Measurements from ENCODE around the gene SLC35E3.
"Not testable (repeated sequence)": the region's sequence is repeated elsewhere in the genome, so short reads cannot be mapped to it uniquely, and the experiment has no call there.

Gene SLC35E3

DNA sequence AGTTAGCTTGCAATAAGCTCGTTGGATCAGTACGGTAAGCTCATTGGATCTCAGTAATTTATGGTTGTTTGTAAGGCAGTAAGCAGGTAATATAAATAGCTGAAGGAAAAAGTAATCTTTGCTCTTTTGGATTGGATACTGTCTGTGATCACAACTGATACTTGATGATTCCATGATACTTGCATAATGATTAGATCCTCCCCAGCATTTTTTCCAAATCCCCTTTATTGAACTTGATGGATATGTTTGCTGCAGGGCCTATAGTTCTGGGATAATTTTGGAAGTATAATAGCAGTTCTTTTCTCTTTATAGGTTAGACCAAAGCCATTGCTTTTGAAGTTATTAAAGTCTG is 67.2 kb downstream of the SLC35E3 start:
- DNase-seq (ENCODE audit: low spot score) = no peak

DNA sequence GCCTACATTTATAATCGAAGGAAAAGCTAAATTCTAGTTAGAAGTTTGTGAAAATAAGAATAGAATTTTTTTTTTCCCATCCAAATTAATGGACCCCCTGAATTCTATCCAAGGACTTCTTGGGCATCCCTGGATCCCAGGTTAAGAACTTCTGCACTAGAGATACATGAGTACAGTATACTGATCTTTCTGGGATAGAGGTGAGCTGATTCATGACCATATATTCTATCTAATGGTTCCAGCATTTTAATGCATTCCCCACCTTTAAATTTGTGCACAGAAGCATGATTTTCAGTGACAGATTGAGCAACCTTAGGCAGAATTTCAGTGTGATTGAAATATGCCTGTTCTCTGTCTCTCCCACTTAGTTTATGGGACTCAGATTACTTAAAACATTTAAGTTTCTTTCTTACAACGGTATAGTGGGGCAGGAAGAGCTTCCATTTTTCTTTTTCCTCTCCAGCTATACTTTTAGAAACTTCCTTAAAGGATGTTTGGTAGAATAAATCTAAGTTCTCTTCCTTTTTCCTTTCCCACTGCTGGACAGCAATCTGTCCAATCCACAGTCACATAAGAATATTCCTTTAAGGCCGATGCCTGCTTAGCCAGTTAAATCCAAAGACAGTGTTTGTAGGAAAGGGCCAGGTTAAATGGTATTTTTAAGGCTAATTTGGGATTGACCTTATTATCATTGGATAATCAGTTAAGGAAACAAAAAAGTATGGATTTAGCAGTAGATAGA is 68.7 kb downstream of the SLC35E3 start:
- no peak for DNase-seq (ENCODE audit: low spot score)

DNA sequence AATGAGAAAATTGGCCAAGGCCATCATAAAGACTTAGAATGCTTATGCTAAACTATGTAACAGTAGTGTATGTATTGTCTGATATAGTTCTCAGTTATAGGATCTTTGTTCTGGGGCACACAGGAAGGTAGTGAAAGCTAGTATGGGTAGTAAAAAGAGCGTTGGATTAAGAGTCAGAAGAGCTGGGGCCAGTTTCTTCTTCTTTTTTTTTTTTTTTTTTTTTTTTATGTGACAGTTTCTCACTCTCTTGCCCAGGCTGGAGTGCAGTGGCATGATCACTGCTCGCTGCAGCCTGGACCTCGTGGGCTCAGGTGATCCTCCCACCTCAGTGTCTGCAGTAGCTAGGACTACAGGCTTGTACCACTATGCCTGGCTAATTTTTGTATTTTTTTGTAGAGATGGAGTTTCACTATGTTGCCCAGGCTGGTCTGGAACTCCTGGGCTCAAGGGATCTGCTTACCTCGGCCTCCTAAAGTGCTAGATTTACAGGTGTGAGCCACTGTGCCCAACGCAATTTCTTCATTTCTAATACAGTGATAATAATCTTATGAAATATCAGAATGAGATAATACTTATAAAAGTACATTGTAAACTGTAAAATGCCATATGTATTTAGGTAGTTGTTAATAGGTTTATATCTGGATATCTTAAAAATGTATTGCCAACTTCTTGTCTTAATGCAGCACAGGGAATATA is 69.4 kb downstream of the SLC35E3 start:
- no peak for DNase-seq (ENCODE audit: low spot score)

DNA sequence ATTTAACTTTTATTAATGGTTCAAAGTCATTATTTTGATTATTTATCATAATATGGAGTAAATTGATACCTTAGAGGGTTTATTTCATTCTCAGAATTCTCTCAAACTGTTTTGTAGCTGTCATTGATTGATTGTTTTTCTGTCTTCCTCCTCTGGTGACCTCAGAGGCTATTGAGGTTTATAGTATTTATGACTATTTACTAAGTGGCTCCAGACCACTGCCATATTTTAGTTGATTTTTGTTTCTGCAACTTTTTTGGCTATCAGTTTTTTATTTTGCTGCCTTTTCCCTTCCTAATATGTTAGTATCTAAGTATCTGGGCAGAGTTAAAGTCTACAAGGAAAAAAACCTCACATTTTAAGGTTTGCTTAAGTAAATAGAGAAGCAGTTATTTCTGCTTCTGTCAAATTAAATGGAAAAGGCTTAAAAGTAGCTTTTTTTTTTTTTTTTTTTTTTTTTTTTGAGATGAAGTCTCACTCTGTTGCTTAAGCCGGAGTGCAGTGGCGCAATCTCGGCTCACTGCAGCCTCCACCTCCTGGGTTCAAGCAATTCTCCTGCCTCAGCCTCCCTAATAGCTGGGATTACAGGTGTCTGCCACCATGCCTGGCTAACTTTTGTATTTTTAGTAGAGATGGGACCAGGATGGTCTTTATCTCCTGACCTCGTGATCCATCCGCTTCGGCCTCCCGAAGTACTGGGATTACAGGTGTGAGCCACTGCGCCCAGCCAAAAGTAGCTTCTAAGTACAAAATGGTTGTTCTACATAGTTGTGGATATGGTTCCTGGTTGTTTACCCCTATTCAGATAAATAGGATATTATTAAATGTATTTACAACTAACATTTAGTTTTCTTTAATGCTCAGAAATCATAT is 70.2 kb downstream of the SLC35E3 start:
- no peak for DNase-seq (ENCODE audit: low spot score)

DNA sequence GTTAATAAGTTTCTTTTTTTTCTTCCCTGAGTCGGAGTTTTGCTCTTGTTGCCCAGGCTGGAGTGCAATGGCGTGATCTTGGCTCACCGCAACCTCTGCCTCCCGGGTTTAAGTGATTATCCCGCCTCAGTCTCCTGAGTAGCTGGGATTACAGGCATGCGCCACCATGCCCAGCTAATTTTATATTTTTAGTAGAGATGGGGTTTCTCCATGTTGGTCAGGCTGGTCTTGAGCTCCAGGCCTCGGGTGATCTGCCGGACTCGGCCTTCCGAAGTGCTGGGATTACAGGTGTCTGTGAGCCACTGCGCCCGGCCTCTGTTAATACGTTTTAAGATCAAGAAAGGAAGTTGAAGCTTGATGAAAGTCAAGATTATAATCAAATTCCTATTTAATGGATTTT is 73.5 kb downstream of the SLC35E3 start:
- not testable (repeated sequence) for DNase-seq (ENCODE audit: low spot score)

DNA sequence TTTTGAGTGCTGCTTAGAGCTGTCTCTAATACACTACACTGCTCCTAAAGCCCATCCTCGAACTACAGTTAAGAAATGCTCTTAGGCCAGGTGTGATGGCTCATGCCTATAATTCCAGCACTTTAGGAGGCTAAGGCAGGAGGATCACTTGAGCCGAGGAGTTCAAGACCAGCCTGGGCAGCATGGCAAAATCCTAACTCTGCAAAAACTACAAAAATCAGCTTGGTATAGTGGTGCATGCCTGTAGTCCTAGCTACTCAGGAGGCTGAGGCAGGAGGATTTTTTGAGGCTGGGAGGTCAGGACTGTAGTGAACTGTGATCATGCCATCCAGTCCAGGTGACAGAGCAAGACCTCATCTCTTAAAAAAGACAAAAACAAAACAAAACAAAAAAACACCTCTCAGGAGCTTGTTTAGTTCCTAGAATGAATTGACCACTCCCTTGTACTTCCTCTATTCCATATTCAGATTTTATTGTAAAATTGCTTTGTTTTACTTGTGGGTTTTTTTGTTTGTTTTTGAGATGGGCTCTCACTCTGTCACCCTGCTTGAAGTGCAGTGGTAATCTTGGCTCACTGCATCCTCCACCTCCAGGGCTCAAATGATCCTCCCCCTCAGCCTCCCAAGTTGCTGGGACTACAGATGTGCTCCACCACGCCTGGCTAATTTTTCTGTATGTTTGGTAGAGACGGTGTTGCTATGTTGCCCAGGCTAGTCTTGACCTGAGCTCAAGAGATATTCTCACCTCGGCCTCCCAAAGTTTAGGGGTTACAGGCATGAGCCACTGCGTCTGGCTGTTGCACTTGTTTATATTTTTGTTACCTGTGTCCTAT is 75.6 kb downstream of the SLC35E3 start:
- DNase-seq (ENCODE audit: low spot score) = no peak

DNA sequence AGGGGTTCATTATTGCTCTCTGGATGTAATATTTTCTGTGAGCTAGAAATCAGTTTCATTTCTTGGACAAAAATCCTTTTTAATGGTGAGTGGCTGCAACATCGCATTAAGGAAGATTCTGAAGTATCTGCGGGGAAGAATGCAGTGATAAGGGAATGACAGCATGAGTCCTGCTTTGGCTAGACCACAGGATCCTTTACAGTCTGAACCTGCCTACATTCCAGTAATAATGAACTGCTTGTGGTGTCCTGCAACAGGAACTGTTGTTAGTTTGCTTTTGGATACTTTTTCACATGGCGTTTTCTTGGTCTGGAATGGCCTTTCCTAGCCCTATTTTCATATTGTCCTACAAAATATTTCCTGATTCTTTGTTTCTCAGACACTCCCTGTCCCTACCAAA is 77.7 kb downstream of the SLC35E3 start:
- no peak for DNase-seq (ENCODE audit: low spot score)

DNA sequence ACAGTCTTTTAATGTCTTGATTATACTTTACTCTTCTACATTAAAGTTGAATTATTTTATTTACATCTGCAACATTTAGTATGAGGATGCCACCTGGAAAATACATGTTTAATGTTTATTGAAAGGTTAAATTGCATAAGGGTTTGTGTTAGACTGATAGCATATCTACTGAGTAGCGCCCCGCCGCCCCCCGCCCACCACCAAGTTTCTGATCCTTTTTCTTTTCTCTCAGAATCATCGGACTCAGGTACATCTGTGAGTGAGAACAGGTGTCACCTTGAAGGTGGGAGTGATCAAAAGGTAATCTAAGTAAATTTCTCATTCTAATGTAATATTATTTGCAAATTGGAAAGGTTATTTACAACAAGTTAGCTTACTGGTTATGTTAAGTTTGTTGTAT is 78.2 kb downstream of the SLC35E3 start:
- DNase-seq (ENCODE audit: low spot score) = no peak

DNA sequence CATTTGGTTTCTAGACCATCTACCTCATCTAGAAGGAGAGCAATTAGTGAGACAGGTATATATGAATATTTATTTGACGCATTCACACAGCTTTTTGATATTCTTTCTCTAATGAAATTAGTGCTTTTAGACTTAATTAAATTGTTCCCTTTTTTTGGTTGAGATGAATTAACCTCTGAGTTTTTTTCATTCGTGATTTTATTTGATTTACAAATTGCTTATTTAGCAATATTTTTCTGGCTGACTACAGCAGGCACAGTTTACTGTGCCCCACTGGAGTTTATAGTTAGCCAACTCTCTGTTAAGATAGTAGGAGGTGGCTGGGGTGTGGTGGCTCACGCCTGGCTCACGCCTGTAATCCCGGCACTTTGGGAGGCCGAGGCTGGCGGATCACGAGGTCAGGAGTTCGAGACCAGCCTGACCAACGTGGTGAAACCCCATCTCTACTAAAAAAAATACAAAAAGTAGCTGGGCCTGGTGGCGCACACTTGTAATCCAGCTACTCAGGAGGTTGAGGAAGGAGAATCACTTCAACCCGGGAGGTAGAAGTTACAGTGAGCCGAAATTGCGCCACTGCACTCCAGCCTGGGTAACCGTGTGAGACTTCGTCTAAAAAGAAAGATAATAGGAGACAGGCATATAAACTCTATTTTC is 78.7 kb downstream of the SLC35E3 start:
- no peak for DNase-seq (ENCODE audit: low spot score)

DNA sequence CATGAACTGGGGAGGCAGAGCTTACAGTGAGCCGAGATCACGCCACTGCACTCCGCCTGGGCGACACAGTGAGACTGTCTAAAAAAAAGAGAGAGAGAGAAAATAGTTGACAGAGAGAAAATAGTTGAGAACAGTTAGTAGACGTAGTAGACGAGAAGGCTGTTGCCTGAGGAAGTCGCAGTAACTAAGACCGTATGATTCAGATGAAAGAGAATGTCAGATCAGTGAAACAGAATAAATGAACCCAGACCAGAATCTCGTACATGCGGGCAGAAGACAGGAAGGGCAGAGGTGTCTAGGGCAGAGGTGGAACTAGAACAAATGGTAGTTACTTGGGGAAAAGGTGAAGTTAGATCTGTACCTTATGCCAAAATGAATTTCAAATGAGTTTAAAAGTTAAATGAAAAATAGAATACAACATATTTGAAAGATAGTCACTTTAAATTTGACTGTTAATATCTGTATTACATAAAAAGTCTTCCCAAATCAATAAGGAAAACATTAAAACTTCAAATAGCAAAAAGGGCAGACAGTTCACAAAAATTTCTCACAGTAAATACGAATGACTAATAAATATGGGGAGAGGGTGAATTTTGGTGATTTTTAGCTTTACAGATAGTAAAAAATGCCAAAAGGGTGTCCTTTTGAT is 79.7 kb downstream of the SLC35E3 start:
- DNase-seq (ENCODE audit: low spot score) = no peak

DNA sequence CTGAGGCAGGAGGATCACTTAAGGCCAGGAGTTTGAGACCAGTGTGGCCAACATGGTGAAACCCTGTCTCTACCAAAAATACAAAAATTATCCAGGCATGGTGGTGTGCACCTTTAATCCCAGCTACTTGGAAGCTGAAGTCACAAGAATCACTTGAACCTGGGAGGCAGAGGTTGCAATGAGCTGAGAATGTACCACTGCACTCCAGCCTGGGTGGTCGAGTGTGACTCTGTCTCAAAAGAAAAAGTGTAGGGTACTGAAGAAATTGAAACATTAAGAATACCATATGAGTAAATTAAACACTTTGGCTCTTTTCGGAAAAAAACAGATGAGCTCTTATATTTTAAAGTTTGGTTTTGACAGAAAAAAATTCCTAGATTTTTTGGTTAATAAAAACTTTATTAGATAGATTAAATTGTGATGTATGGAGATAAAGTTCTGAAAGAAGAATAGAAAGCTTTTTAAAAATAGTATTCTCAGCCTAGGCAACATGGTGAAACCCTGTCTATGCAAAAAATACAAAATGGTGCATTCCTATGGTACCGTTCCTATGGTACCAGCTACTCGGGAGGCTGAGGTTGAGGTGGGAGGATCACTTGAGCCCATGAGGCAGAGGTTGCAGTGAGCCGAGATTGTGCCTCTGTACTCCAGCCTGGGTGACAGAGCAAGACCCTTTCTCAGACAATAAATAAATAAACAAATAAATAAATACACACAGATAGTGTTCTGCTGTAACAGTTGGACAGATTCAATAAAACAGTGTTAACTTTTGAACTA is 82.1 kb downstream of the SLC35E3 start:
- DNase-seq (ENCODE audit: low spot score) = no peak

DNA sequence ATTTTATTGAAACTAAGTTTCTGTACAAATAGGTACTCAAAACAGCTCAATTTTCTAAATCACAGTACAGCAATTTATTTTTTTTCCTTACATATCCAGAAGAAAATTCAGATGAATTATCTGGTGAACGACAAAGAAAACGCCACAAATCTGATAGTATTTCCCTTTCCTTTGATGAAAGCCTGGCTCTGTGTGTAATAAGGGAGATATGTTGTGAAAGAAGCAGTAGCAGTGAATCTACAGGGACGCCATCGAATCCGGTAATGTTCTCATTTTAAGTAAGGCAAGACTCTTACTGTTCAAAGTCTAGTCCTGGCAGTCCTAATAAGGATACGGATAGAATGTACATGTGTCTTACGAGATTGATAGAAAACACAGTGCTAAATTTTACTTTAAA is 82.7 kb downstream of the SLC35E3 start:
- DNase-seq (ENCODE audit: low spot score) = no peak
